Muscle of leg (tissue), 16 donors: ENCODE data around the gene RBM8A. TPM values are rescaled to one million over a fixed set of nuclear protein-coding genes. Genes with fewer than 3 reads are reported as not detected.

ENCODE experiments used
- DNase-seq: peaks from one replicate; pipeline ENCODE4 v3.0.0; 2013
- H3K27ac ChIP-seq: one replicate; pipeline ENCODE4 v1.5.1; 2013; ENCODE audit warnings: mild to moderate bottlenecking, low read length, control low read depth
- H3K27me3 ChIP-seq: one replicate; pipeline ENCODE4 v1.6.1; 2013; ENCODE audit warnings: low read length; ENCODE audit not compliant: control insufficient read depth, insufficient read depth
- H3K36me3 ChIP-seq: one replicate; pipeline ENCODE4 v1.6.1; 2013; ENCODE audit warnings: low read length; ENCODE audit not compliant: control insufficient read depth, insufficient read depth
- H3K4me1 ChIP-seq: one replicate; pipeline ENCODE4 v1.6.1; 2013; ENCODE audit warnings: low read length; ENCODE audit not compliant: control insufficient read depth, insufficient read depth
- H3K4me3 ChIP-seq: one replicate; pipeline ENCODE4 v1.5.1; 2013; ENCODE audit warnings: low read length, control low read depth
- H3K9me3 ChIP-seq: replicated peaks from 2 replicates; pipeline ENCODE4 v1.6.1; 2013; ENCODE audit warnings: low read depth, low read length; ENCODE audit not compliant: control insufficient read depth
- WGBS: methylation state at CpG from one replicate; pipeline ENCODE4 v1.1.5; 2013; ENCODE audit warnings: missing lambda C conversion rate; ENCODE audit not compliant: insufficient coverage; 5-methylcytosine and 5-hydroxymethylcytosine counted together
- long read RNA-seq, 11 donors: transcript quantifications; one replicate each; lab custom pipeline, GENCODE V29; 2026
- polyA plus RNA-seq, 8 donors: library from polyadenylated mRNA; unstranded; fragments of 120-200 nt; gene quantifications; one replicate each; pipeline versions ENCODE4 v1.2.1 to v1.2.3, GENCODE V29; 2013; ENCODE audit warnings: inconsistent platforms in 1 of 8, low replicate concordance in 1 of 8; ENCODE audit not compliant: insufficient read length in 8 of 8, insufficient read depth in 1 of 8
- total RNA-seq: library from RNA; stranded (reverse); fragments of 120-200 nt; gene quantifications from one replicate; pipeline ENCODE4 v1.2.4, GENCODE V29; 2013

The RBM8A gene
- 116 TPM for total RNA-seq
- 100 to 1,000 TPM; 114 to 136 (median 132) TPM for polyA plus RNA-seq
- long read RNA-seq, donor 1, full-length matches to known transcripts, result 32 of 32 reads
- long read RNA-seq, donor 1, partial matches to known transcripts, result 0 of 32 reads
- long read RNA-seq, donor 1, other reads (novel, unspliced or antisense), result 0 of 32 reads
- long read RNA-seq, donor 2, full-length matches to known transcripts, result 8 of 8 reads
- long read RNA-seq, donor 2, partial matches to known transcripts, result 0 of 8 reads
- long read RNA-seq, donor 2, other reads (novel, unspliced or antisense), result 0 of 8 reads
- long read RNA-seq, donor 3, full-length matches to known transcripts, result 48 of 53 reads
- long read RNA-seq, donor 3, partial matches to known transcripts, result 0 of 53 reads
- long read RNA-seq, donor 3, other reads (novel, unspliced or antisense), result 5 of 53 reads
- long read RNA-seq, donor 4, full-length matches to known transcripts, result 42 of 42 reads
- long read RNA-seq, donor 4, partial matches to known transcripts, result 0 of 42 reads
- long read RNA-seq, donor 4, other reads (novel, unspliced or antisense), result 0 of 42 reads
- long read RNA-seq, donor 5, full-length matches to known transcripts, result 129 of 183 reads
- long read RNA-seq, donor 5, partial matches to known transcripts, result 18 of 183 reads
- long read RNA-seq, donor 5, other reads (novel, unspliced or antisense), result 36 of 183 reads
- long read RNA-seq, donor 6, full-length matches to known transcripts, result 99 of 129 reads
- long read RNA-seq, donor 6, partial matches to known transcripts, result 6 of 129 reads
- long read RNA-seq, donor 6, other reads (novel, unspliced or antisense), result 24 of 129 reads
- long read RNA-seq, donor 7, full-length matches to known transcripts, result 78 of 113 reads
- long read RNA-seq, donor 7, partial matches to known transcripts, result 18 of 113 reads
- long read RNA-seq, donor 7, other reads (novel, unspliced or antisense), result 17 of 113 reads
- long read RNA-seq, donor 8, full-length matches to known transcripts, result 37 of 54 reads
- long read RNA-seq, donor 8, partial matches to known transcripts, result 17 of 54 reads
- long read RNA-seq, donor 8, other reads (novel, unspliced or antisense), result 0 of 54 reads
- long read RNA-seq, donor 9, full-length matches to known transcripts, result 44 of 77 reads
- long read RNA-seq, donor 9, partial matches to known transcripts, result 18 of 77 reads
- long read RNA-seq, donor 9, other reads (novel, unspliced or antisense), result 15 of 77 reads
- long read RNA-seq, donor 10, full-length matches to known transcripts, result 66 of 92 reads
- long read RNA-seq, donor 10, partial matches to known transcripts, result 11 of 92 reads
- long read RNA-seq, donor 10, other reads (novel, unspliced or antisense), result 15 of 92 reads
- long read RNA-seq, donor 11, full-length matches to known transcripts, result 61 of 80 reads
- long read RNA-seq, donor 11, partial matches to known transcripts, result 5 of 80 reads
- long read RNA-seq, donor 11, other reads (novel, unspliced or antisense), result 14 of 80 reads

GRCh38 chr1:145927063-145927886 lies at the start of gene RBM8A:
RBM8A (minus strand) TSS chr1:145927484; CDS start chr1:145927426, 58 bp downstream.
- Histone ChIP-seq H3K4me1 (peaks cover 12% of the 10 kb centered on the region), H3K27me3 (no peaks in the 10 kb centered on the region), H3K27ac (peak within 1 kb of the TSS; percentile 97), H3K9me3 (no peaks in the 10 kb centered on the region), H3K36me3 (peaks cover 18% of the 10 kb centered on the region), H3K4me3 (peak within 1 kb of the TSS; percentile 64)
- peak; percentile 100 for DNase-seq
- WGBS, result 0% methylated on average over 24 of the region's 41 CpGs

- H3K4me3 ChIP-seq, result no peak overlapping the region
- H3K27ac ChIP-seq, result no peak overlapping the region
- DNase-seq, result no peak
- H3K4me1 ChIP-seq, result peaks cover 51% of the 10 kb centered on the region
- H3K27me3 ChIP-seq, result no peaks in the 10 kb centered on the region
- peaks cover 5% of the 10 kb centered on the region for H3K36me3 ChIP-seq
- 70% methylated on average over 5 of the region's 5 CpGs for WGBS
- H3K9me3 ChIP-seq, result no peaks in the 10 kb centered on the region
These were observed 49.7 kb upstream of the RBM8A start for GRCh38 chr1:145977016-145977415.

- Histone ChIP-seq H3K4me1 (peaks cover 35% of the 10 kb centered on the region), H3K9me3 (no peaks in the 10 kb centered on the region), H3K27ac (peak overlapping the region; percentile 65), H3K4me3 (no peak overlapping the region), H3K36me3 (peaks cover 5% of the 10 kb centered on the region), H3K27me3 (no peaks in the 10 kb centered on the region)
- WGBS, result 20% methylated on average over 1 of the region's 4 CpGs
- DNase-seq, result peak; percentile 39
These were observed 47.9 kb upstream of the RBM8A start for GRCh38 chr1:145975216-145975615.

GRCh38 chr1:145974721-145975120 lies 47.4 kb upstream of the RBM8A start:
- Histone ChIP-seq H3K4me3 (no peak overlapping the region), H3K9me3 (no peaks in the 10 kb centered on the region), H3K36me3 (peaks cover 5% of the 10 kb centered on the region), H3K4me1 (peaks cover 30% of the 10 kb centered on the region), H3K27me3 (no peaks in the 10 kb centered on the region), H3K27ac (peak overlapping the region; percentile 65)
- 75% methylated on average over 2 of the region's 7 CpGs for WGBS
- DNase-seq, result no peak

GRCh38 chr1:145972580-145972979 lies 45.3 kb upstream of the RBM8A start:
- peaks cover 4% of the 10 kb centered on the region for H3K36me3 ChIP-seq
- H3K4me3 ChIP-seq, result no peak overlapping the region
- H3K27me3 ChIP-seq, result no peaks in the 10 kb centered on the region
- H3K27ac ChIP-seq, result no peak overlapping the region
- peaks cover 10% of the 10 kb centered on the region for H3K4me1 ChIP-seq
- WGBS, result 92% methylated on average over 2 of the region's 7 CpGs
- no peak for DNase-seq
- peaks cover under 1% of the 10 kb centered on the region for H3K9me3 ChIP-seq

- H3K4me3 ChIP-seq, result no peak overlapping the region
These were observed 40.0 kb upstream of the RBM8A start for GRCh38 chr1:145967288-145967687.

GRCh38 chr1:145965119-145965744 lies 37.9 kb upstream of the RBM8A start:
- Histone ChIP-seq H3K4me3 (peak overlapping the region; percentile 61), H3K27ac (peak overlapping the region; percentile 91), H3K9me3 (peaks cover 7% of the 10 kb centered on the region), H3K4me1 (peaks cover 35% of the 10 kb centered on the region), H3K36me3 (no peaks in the 10 kb centered on the region), H3K27me3 (peaks cover 8% of the 10 kb centered on the region)
- no peak for DNase-seq
- no CpG with 5 or more reads among the region's 5 CpGs for WGBS

More at GRCh38 chr1:145967288-145967687, 40.0 kb upstream of the RBM8A start:
- no peak for DNase-seq
- peaks cover 18% of the 10 kb centered on the region for H3K4me1 ChIP-seq
- WGBS, result 83% methylated on average over 1 of the region's 2 CpGs
- H3K27me3 ChIP-seq, result peaks cover under 1% of the 10 kb centered on the region
- H3K27ac ChIP-seq, result no peak overlapping the region
- peaks cover 7% of the 10 kb centered on the region for H3K9me3 ChIP-seq
- no peaks in the 10 kb centered on the region for H3K36me3 ChIP-seq

GRCh38 chr1:145964328-145965118 lies 37.2 kb upstream of the RBM8A start, which contains the start of the genes ANKRD34A and POLR3GL:
ANKRD34A (minus strand) TSS chr1:145964575; CDS start chr1:145961759, 2,816 bp downstream.
POLR3GL (plus strand) TSS chr1:145964690; CDS start chr1:145974866, 10,176 bp downstream.
- Histone ChIP-seq H3K4me3 (peak within 1 kb of the TSS; percentile 61), H3K27ac (peak within 1 kb of the TSS; percentile 91), H3K27me3 (peaks cover 8% of the 10 kb centered on the region), H3K9me3 (peaks cover 7% of the 10 kb centered on the region), H3K4me1 (peaks cover 40% of the 10 kb centered on the region), H3K36me3 (no peaks in the 10 kb centered on the region)
- DNase-seq, result peak; percentile 99
- WGBS, result 0% methylated on average over 22 of the region's 37 CpGs
